GM12891 (cell line): ENCODE measurements around the gene MTHFS.
"Not testable (repeated sequence)": the region's sequence is repeated elsewhere in the genome, so short reads cannot be mapped to it uniquely, and the experiment has no call there.

Experiments
- PAX5 ChIP-seq: IDR thresholded peaks from 2 replicates; pipeline ENCODE4 v1.6.1; 2011; ENCODE audit warnings: low read length, moderate library complexity, mild to moderate bottlenecking; ENCODE audit not compliant: insufficient read depth, severe bottlenecking
- POLR2A ChIP-seq: IDR thresholded peaks from 2 replicates; pipeline ENCODE4 v1.6.1; 2011; ENCODE audit warnings: low read depth, low read length, control low read depth
- POLR2AphosphoS5 ChIP-seq: IDR thresholded peaks from 2 replicates; pipeline ENCODE4 v1.6.1; 2011; ENCODE audit warnings: low read depth, low read length, control low read depth
- POU2F2 ChIP-seq: IDR thresholded peaks from 2 replicates; pipeline ENCODE4 v1.6.1; 2011; ENCODE audit warnings: low read depth, mild to moderate bottlenecking, control low read depth, low read length, moderate library complexity
- SPI1 ChIP-seq: IDR thresholded peaks from 2 replicates; pipeline ENCODE4 v1.6.1; 2011; ENCODE audit warnings: low read depth, low read length, control low read depth
- TAF1 ChIP-seq: IDR thresholded peaks from 2 replicates; pipeline ENCODE4 v1.6.1; 2011; ENCODE audit warnings: low read depth, low read length, control low read depth

GRCh38 chr15:79935556-79936201 lies 38.9 kb upstream of the MTHFS start:
- not testable (repeated sequence) for TF ChIP-seq POLR2A, POLR2AphosphoS5, SPI1, TAF1, POU2F2, PAX5
